HG03342 (cell line): ENCODE data around the gene IGHMBP2.
A peak's percentile ranks its signal among the peaks of the same experiment; 100 is the strongest.

ENCODE experiments used
- ATAC-seq: cut with Tn5 transposase; IDR thresholded peaks from one replicate; pipeline ENCODE4 v1.9.1; 2021; ENCODE audit warnings: mild to moderate bottlenecking, moderate library complexity; ENCODE audit not compliant: unreplicated experiment

IGHMBP2 gene

GRCh38 chr11:68925611-68926010, 21.9 kb downstream of the IGHMBP2 start:
- no peak for ATAC-seq

GRCh38 chr11:68927280-68928135, 23.8 kb downstream of the IGHMBP2 start:
- peak; percentile 51 for ATAC-seq

GRCh38 chr11:68928136-68928880, 24.6 kb downstream of the IGHMBP2 start:
- ATAC-seq = no peak

- ATAC-seq = no peak
Measured at GRCh38 chr11:68929135-68929534, 25.4 kb downstream of the IGHMBP2 start.

- no peak for ATAC-seq
Measured at GRCh38 chr11:68929706-68930570, 26.2 kb downstream of the IGHMBP2 start.

GRCh38 chr11:68930991-68931855, 27.5 kb downstream of the IGHMBP2 start:
- no peak for ATAC-seq

- no peak for ATAC-seq
Measured at GRCh38 chr11:68931911-68932310, 28.2 kb downstream of the IGHMBP2 start.

GRCh38 chr11:68932358-68932757, 28.7 kb downstream of the IGHMBP2 start:
- no peak for ATAC-seq

GRCh38 chr11:68932933-68933577, 29.4 kb downstream of the IGHMBP2 start:
- no peak for ATAC-seq

GRCh38 chr11:68933605-68934320, 30.1 kb downstream of the IGHMBP2 start:
- no peak for ATAC-seq

GRCh38 chr11:68934321-68934645, 30.6 kb downstream of the IGHMBP2 start:
- ATAC-seq = no peak

GRCh38 chr11:68934666-68935065, 31.0 kb downstream of the IGHMBP2 start:
- ATAC-seq = no peak

GRCh38 chr11:68935066-68935465, 31.4 kb downstream of the IGHMBP2 start:
- no peak for ATAC-seq

GRCh38 chr11:68935516-68936357, 32.0 kb downstream of the IGHMBP2 start:
- ATAC-seq = no peak

- no peak for ATAC-seq
Measured at GRCh38 chr11:68936358-68936636, 32.6 kb downstream of the IGHMBP2 start.

- no peak for ATAC-seq
Measured at GRCh38 chr11:68936676-68937620, 33.3 kb downstream of the IGHMBP2 start.

- no peak for ATAC-seq
Measured at GRCh38 chr11:68938088-68938487, 34.4 kb downstream of the IGHMBP2 start.
